H1 (cell line): ENCODE measurements around the gene DGCR6L.
"Not testable (repeated sequence)": the region's sequence is repeated elsewhere in the genome, so short reads cannot be mapped to it uniquely, and the experiment has no call there.

Experiments used
- RFX5 ChIP-seq: IDR thresholded peaks from 2 replicates; pipeline ENCODE4 v1.6.1; 2011; ENCODE audit warnings: low read depth, low read length, improper control_type of control experiment, borderline replicate concordance
- TF ChIP-seq, protein P1 (sequence below), 3 experiments: IDR thresholded peaks; 1 replicate in 2 of 3; 2 replicates in 1 of 3; pipeline versions ENCODE4 v1.5.1 to v1.6.1; 2011; ENCODE audit warnings: low read length in 3 of 3, mild to moderate bottlenecking in 3 of 3, inconsistent platforms in 2 of 3, low read depth in 1 of 3, moderate library complexity in 1 of 3; ENCODE audit not compliant: insufficient read depth in 1 of 3; ENCODE audit errors: control extremely low read depth in 1 of 3

DNA sequence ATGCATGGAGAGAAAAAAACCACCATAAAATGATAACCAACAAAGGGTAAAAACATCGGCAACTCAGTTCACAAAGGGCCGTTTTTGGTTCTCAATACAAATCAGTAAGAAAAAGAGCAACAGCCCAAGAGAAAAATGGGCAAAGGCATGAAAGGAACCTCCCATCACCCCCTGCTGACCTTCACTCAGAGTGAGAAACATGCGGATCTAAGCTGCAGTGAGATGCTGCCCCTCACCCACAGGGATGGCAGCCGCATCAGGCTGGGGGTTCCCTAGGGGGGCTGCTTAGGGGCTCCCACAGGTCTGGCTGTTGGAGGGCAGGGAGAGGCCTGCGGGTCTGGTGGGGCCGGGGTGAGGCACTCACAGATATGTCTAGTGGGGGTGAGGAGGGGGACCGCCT is 44.5 kb downstream of the DGCR6L start:
- not testable (repeated sequence) for TF ChIP-seq RFX5
- TF ChIP-seq, protein P1, sequence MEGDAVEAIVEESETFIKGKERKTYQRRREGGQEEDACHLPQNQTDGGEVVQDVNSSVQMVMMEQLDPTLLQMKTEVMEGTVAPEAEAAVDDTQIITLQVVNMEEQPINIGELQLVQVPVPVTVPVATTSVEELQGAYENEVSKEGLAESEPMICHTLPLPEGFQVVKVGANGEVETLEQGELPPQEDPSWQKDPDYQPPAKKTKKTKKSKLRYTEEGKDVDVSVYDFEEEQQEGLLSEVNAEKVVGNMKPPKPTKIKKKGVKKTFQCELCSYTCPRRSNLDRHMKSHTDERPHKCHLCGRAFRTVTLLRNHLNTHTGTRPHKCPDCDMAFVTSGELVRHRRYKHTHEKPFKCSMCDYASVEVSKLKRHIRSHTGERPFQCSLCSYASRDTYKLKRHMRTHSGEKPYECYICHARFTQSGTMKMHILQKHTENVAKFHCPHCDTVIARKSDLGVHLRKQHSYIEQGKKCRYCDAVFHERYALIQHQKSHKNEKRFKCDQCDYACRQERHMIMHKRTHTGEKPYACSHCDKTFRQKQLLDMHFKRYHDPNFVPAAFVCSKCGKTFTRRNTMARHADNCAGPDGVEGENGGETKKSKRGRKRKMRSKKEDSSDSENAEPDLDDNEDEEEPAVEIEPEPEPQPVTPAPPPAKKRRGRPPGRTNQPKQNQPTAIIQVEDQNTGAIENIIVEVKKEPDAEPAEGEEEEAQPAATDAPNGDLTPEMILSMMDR (IDR thresholded peaks at IDR 0.05; ENCODE audit: control extremely low read depth in 1 of 3, insufficient read depth in 1 of 3, low read depth in 1 of 3, low read length in 3 of 3) = not testable (repeated sequence)
